Right renal pelvis (tissue), 4 donors: ENCODE measurements around the gene SRPK1. TPM values are rescaled to one million over a fixed set of nuclear protein-coding genes. Genes with fewer than 3 reads are reported as not detected.

Source experiments
- DNase-seq, 4 donors: peaks; one replicate each; pipeline ENCODE4 v3.0.0-alpha.2; 2013; ENCODE audit warnings: low read depth in 4 of 4, low spot score in 3 of 4, missing footprints in 1 of 4
- polyA plus RNA-seq, 4 donors: library from polyadenylated mRNA; unstranded; fragments of 120-200 nt; gene quantifications; one replicate each; pipeline ENCODE4 v1.2.1, GENCODE V29; 2013; ENCODE audit not compliant: insufficient read length in 4 of 4

Gene SRPK1
- polyA plus RNA-seq, 4 donors = 40.3 to 51.9 (median 49.4) TPM

GRCh38 chr6:35831257-35832007 lies 89.5 kb downstream of the SRPK1 start:
- DNase-seq = no peak

- DNase-seq = no peak
These were observed 91.6 kb downstream of the SRPK1 start for GRCh38 chr6:35829306-35829705.

GRCh38 chr6:35824552-35825192 lies 96.2 kb downstream of the SRPK1 start:
- no peak for DNase-seq

- no peak for DNase-seq
These were observed 97.3 kb downstream of the SRPK1 start for GRCh38 chr6:35823601-35824000.

GRCh38 chr6:35817515-35817914 lies 103.4 kb downstream of the SRPK1 start:
- DNase-seq = no peak

- no peak for DNase-seq
These were observed 109.3 kb downstream of the SRPK1 start for GRCh38 chr6:35811699-35811995.

- DNase-seq = no peak
These were observed 109.8 kb downstream of the SRPK1 start for GRCh38 chr6:35810971-35811698.

GRCh38 chr6:35809809-35810208 lies 111.1 kb downstream of the SRPK1 start:
- no peak for DNase-seq

- no peak for DNase-seq
These were observed 112.2 kb downstream of the SRPK1 start for GRCh38 chr6:35808688-35809087.

- peak; percentile 40 to 63 (median 50) for DNase-seq
These were observed 115.7 kb downstream of the SRPK1 start, which contains the start of gene LHFPL5 for GRCh38 chr6:35804996-35805736. Gene LHFPL5, plus strand, starts transcription at chr6:35805352. Its CDS starts 319 bp downstream, at chr6:35805671.

GRCh38 chr6:35801148-35801547 lies 119.8 kb downstream of the SRPK1 start:
- DNase-seq = no peak

GRCh38 chr6:35798706-35799105 lies 122.2 kb downstream of the SRPK1 start:
- DNase-seq = no peak

- no peak for DNase-seq
These were observed 122.9 kb downstream of the SRPK1 start for GRCh38 chr6:35797837-35798526.

- no peak for DNase-seq
These were observed 124.7 kb downstream of the SRPK1 start for GRCh38 chr6:35796236-35796635.

- DNase-seq = no peak
These were observed 125.3 kb downstream of the SRPK1 start for GRCh38 chr6:35795453-35796071.

- no peak for DNase-seq
These were observed 126.1 kb downstream of the SRPK1 start for GRCh38 chr6:35794536-35795452.

GRCh38 chr6:35790683-35791082 lies 130.2 kb downstream of the SRPK1 start:
- no peak for DNase-seq

- DNase-seq = no peak
These were observed 132.4 kb downstream of the SRPK1 start for GRCh38 chr6:35788423-35788982.
